ENCODE measurements around the gene PRR7.
A peak's percentile ranks its signal among the peaks of the same experiment; 100 is the strongest.
"Not testable (repeated sequence)": the region's sequence is repeated elsewhere in the genome, so short reads cannot be mapped to it uniquely, and the experiment has no call there.

The PRR7 gene

DNA sequence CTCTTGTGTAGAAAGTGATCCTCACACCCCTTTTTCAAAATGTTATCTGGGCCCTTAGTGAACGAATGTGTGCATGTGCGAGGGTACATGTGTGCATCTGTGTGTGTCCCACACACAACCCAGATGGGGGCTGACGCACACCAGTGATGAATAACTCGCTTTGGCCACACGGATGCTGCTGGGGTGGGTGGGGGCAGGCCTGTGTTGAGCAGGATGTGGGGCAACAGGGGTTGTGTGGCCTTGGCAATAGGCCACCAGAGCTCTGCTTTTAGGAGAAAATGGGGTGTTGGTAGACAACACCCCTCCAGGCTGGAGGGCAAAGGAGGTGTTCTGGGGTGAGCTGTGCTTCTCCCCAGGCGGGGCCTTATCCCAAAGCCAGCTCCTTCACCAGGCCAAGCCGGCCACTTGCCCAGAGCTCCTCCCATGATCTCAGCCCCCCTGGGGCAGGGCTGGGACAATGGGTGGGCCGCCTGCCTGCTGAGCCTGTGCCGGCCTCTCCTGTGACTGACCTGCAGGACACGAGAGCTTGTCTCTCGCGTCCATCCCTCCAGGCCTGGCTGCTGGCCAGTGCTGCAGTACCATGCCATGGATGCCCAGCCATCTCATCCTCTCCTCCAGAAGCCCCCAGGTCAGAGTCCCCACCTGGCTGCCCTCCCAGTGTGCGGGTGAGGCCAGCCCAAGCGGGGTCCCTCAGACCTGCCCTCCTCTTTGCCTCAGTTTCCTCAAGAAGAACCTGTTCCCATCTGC is 25.2 kb downstream of the PRR7 start:
- no peak for DNase-seq

DNA sequence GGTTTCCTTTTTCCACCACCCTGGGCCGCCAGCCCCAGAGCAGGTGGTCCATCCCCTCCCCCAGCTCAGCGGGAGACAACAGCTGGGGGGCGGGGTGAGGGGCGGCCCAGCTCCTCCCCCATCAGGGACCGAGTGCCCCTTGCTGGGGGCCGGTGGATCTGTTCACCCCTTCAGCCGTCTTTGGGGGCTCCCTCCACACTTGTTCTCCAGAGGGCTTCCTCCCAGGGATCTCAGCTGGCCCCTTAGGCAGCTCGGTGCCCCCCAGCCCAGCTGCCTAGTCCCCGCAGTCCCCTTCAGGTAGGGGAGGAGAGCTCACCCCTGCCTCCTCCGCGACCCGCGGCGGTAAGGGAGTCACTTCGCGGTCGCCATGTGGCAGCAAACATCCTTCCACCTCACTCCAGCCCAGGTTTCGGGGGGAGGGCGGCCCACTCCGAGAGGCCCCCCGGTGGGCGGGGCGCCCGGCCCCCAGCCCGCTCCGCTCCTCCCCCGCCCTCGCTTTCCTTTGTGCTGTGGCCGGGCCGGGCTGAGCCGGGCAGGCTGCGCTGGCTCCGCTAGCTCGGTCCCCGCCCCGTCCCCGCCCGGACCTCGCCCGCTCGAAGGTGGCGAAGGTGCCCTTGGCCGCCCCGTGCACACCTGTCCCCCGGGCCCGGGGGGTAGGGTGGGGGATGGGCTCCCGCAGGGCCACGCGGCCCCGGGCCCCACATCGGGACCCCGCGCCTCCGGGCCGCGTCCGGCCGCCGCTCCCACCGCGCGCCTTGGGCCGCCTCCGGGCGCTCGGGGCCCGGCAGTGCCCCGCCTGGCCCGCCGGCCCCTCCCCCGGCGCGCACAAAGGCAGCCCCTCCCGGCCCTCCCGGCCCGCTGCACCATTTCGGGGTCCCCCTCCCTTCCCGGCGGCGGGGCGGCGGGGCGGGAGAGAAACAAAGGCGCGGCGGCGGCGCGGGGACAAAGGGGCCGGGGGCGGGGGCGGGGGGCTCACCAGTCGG is 26.1 kb downstream of the PRR7 start:
- peak; percentile 24 for DNase-seq

DNA sequence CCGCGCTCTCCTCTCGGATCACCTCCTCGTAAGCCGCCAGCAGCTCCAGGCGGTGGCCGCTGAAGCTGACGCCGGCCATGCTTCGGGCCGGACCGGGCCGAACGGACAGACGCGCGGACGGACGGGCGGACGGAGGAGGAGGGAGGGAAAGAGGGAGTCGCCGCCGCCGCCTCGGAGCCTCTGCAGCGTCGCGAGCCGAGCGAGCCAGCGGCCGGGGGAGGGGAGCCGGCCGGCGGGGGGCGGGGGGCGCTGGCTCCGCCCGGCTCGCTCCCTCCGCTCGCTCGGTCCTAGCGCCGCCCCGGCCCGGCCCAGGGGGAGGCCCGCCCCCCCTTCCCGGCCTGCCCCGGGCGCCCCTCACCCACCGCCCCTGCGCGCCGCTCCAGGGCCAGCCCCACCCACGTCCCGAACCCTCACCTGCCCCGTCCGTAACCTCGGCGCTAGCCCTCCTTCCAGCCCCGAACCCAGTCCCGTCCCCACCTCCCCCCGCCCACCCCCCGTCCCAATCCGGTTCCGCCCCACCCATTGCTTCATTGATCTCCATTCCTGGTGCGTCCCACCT is 26.9 kb downstream of the PRR7 start, which contains the start of gene DBN1:
Gene DBN1, minus strand, starts transcription at position 192 of the 559 bp plus-strand sequence. Its CDS starts 113 bp downstream, at position 79.
- DNase-seq, result no peak

DNA sequence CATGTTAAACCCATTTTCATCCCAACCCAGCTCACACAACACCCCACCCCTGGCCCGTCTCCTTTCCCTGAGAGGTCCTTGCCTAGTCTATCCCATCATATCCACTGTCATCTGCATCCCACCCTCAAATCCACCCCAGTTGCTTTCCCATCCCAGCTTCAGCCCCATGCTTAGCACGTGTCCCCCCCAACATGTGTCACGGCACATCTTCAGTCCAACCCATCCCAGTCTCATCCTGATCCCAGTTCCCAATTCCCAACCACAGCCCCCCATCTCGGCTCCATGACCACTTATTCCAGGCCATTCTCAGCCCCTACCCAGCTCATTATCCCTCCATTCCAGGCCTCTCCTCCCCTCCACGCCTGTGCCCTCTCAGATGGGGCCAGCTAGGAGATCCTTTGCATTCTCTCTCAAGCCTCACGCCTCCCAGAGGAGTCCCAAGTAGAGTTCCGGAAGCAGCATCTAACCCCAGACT is 27.4 kb downstream of the PRR7 start:
- DNase-seq, result no peak

DNA sequence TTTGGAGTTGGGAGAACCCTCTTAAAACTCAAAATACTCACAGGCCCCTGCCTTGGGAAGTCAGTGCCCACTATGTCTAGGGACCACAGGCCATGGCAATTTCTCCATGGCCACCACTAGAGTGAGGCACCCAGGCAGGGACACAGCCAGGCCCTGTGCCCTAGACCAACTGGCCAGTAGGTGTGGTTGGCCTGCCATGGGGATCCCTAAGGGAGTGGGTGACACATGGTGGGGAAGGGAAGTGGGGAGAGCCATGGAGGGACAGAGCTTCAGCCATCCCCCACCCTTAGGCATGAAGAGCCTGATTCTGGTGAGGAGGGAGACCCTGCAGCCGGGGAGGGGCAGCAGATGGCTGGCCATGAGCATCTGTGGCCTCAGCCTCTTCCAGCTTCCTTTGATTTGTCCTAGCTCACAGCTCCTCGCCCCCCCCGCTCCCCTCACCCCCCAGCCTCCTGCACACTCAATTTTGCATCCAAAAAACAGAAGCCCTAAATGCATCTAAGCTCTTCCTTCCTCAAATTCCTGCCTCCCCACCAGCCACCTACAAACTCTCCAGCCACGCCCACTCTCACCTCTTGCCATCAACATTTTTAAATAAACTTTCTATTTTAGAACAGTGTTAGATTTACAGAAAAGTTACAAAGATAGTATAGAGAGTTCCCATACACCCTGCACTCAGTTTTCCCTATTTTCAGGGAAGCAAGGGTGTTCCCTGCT is 28.4 kb downstream of the PRR7 start:
- DNase-seq, result no peak

DNA sequence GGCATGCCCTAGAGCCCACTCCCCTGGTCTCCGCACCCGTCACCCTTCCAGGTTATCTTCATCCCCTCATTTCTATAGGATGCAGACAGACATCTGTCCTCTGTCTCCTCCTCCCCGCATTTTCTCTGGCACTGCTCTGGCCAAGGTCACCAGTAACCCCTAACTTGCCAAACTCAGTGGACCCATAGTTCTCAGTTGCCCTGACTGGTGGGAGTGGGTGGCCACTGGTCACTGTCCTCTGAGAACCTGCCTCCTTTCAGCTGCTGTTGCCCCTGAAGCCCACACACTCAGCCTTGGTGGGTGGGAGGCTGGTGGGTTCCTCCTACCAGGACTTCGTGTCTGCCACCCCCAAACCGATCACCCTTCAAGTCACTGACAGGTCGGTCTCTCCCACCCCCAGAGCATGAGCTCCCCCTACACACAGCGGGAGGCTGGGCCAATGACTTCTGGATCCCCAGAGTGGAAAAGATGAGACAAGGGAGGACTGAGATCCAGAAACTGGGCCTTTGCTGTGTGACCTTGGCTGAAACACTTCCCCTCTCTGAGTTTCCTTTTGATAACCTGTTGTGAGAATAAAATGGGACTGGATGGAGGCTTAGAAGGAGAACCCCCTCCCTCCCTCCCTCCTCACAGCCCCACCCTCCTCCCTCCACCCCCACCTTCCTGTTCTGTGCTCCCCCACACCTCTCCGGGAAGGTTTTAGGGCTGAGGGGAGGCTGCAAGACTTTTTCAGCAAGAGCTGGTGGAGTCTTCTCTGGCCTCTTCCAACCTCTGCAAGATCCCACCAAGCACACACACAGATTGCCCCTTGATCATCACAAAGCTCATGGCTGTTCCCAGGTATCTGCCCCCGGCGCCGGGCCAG is 29.2 kb downstream of the PRR7 start:
- DNase-seq, result no peak

DNA sequence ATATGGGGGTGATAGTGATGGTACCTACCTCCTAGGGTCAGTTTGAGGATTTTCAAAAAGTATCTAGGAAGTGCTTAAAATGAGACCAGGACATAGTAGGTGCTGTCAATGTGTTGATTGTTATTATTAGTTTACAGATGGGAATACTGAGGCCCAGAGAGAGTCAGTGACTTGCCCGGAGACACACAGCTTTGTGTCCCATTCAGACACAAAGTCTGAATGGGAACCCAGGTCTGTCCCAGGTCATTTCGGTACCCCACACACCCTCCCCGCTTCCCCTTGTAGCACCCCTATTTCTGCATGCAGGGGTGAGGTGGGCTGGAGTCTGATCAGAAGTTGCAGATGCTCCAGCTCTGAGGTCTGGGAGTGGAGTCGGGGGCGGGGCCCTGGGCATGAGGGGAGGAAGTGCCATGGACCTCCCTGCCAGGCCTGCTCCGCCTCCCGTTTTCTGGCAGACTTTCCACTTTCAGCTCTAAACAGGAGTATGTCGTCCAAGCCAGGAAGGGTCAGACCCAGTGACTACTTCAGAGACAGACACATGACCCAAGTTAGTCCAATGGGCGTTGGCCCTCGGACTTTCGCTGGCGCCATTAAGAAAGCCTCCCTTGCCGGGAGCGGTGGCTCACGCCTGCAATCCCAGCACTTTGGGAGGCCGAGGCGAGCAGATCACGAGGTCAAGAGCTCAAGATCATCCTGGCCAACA is 30.1 kb downstream of the PRR7 start:
- DNase-seq, result no peak

DNA sequence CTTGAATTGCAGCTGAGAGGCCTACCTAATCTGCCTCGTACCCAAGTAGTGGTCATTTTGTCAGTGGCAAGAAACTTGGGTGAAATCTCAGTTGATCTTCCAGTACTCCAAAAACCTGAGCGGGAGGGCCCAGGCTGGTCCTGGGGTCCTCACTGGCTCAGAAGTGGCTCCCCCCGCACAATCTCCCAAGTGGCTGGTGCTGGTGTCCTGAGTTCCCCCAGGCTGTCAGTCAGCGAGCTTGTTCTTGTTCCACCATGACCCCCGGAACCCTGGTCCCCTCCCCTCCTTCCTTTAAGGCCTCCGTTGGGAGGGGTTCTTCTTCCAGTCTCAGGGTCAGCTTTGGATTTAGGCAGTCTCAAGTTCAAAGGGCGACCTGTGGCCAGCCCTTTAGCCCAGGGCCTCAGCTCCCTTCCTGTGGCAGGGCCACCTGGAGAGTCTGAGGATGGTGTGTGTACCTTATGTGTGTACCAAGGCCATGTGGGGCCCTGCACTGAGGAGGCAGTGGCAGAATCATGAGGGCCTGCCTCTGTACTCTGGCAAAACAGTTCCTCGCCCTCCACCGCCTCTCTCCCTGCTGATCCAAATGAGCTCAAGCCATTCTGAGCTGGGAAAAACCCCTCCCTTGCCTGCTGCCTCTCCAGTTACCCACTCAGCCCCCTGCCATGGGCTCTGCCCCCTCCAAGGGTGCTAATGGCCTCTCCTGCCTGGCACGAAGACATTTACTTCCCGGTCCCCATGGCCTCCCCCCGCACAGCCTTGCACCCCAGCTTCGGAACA is 31.3 kb downstream of the PRR7 start:
- DNase-seq, result no peak

DNA sequence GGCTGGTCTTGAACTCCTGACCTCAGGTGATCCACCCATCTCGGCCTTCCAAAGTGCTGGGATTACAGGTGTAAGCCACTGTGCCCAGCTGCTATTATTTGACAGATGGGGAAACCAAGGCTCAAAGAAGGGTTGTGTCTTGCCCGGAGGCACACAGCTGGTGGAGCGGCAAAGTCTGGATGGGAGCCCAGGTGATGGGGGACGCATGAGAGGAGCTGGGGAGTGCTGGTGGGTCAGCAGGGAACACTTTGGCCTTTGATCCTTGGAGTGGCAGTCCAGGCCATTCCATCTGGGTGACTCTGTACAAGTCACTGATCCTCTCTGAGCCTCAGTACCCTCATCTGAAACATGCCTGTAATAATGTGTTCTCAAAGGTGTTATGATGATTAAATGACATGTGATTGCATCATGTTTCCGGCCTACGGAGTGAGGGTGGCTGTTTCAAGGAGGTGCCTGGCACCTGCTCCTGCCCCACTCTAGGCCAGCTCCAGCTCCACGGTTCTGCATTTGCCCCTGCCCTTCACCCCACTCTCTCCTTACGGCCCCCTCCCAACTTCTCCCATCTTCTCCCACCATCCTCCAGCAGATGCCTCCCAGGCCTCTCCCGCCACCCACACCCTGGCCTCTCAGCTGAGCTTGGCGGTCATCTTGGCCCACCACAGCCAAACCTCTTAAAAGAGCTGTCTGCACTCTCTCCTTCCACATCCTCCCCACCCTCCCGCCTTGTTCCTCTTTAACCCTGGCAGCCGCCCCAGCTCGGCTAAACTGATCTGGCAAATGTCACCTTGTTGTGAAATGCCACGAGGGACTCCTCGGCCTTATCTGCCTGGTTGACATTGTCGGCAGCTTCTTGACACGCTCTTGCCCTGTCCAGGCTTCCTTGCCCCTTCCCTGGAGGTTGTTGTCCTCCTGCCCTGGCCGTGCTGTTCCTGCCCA is 32.4 kb downstream of the PRR7 start:
- DNase-seq, result peak; percentile 31

DNA sequence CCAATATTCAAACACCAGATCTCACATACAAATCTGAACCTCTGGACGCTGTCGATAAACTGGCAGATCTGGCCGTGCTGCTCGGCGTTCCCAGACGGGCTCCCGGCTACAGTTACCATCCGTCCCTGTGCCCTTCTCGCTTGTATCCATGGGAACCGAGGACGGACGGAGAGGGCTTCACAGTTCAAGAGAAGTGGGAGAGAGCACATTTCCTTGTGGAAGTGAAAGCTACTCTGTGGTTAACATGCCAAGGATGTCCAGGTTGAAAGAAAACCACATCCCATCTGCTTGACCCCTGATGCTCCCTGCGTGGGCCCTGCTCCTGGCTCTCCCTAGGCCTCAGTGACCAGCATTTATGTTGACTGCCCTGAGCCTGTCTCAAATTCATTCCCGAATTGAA is 33.2 kb downstream of the PRR7 start:
- no peak for DNase-seq

DNA sequence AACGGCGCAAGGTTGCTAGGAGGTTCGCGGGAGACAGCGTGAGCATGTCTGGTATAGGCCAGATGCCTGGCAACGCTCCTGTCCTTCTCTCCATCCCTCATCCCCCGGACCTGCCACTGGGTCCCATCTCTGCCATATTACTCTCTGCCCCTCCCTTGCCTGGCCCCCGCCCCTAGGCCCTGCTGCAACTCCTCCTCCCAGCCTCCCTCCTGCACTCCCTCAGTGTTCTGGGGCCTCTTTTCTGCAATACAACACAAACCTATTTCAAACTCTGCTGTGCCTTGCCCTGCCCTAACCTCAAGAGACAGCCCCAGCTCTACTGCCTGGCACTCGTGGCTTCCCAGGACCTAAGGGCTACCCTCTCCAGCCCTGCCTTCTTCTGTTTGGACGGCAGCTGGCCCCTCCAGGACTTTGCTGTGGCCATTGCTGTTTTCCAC is 35.8 kb downstream of the PRR7 start:
- no peak for DNase-seq

DNA sequence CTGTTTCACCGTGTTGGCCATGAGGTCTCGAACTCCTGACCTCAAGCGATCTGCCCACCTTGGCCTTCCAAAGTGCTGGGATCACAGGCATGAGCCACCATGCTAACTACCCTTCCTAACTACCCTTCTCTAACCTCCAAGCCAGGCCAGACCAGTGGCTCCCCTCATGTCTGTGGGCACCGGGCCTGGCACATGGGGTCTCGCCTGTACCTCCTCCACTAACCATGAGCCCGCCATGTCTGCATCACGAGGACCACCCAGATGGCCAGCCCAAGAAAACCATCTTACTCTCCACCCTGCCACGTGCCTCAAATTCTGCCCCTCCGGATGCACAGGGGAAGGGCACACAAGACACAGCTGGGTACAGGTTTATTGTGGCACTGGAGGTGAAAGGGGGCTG is 36.4 kb downstream of the PRR7 start:
- DNase-seq, result no peak

DNA sequence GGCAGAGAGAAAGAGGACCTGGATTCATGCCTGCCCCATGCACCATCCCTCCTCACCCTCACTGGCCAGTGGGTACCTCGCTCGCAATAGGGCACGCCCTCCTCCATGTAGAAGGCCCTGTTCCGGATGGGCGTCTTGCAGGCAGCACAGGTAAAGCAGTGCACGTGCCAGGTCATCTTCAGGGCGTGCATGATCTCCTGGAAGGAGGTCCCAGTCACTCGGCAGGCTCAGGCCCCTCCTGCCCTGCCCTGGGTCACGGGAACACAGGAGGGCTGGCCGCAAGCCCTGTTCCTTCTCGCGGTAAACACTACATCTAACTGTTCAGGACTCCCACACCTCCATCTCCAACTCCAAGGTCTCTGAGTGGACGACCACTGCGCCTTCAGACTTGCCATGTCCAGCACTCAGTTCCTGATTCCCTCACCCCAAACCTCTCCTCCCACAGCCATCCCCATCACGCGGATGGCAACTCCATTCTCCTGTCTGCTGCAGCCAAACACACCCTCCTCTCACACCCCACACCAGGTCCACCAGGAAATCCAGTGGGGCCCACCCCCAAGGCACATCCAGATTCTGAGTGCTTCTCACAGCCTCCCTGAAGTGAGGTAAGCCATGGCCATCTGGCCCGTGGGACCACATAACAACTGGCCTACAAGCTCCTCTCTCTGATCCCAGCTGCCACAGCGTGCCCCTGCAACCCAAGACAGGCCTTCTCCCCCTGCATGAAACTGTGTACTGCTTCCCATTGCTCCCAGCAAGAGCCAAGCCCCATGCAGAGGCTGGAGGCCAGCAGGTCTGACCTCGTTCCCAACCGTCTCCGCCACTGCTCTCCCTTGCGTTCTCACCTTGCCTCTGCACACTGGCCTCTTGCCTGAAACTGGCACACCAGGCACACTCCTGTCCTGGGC is 37.6 kb downstream of the PRR7 start:
- DNase-seq, result no peak

DNA sequence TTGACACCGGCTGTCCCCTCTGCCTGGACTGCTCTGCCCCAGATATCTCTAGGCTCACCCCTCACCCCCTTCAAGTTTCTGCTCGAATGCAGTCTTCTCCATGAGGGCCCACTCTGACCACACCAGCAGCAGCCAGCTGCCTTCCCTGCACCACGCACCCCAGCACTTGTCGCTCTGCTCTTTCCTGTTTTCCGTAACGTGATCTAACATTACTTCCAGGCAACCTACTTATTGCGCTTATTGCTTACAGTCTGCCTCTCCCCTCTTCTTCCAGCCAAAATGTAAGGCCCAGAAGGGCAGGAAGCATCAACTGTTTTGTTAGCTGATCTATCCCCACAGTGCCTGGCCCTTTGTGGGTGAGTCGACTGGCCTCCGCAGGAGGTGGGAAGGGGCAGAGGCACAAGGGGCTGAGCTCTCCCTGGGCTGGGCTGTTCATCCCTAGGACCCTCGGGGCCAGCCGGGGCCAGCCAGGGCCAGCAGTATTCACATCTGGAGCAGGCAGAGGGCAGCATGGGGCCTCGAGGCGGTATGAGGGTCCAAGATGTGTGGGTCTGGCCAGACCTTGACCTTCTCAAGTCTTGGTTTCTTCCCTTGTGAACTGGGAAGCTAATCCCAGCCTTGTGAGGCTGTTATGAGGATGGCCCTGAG is 38.4 kb downstream of the PRR7 start:
- DNase-seq, result no peak

DNA sequence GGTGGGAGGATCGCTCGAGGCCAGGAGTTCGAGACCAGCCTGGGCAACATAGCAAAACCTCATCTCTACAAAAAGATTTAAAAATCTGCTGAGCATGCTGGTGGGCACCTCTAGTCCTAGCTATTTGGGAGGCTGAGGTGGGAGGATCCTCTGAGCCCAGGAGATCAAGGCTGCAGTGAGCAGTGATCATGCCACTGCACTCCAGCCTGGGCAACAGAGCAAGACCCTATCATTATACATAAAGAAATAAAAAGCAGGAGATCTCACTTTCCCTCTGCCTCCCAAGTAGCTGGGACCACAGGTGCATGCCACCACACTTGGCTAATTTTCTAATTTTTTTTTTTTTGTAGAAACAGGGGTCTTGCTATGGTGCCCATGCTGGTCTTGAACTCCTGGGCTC is 39.1 kb downstream of the PRR7 start:
- DNase-seq, result not testable (repeated sequence)

DNA sequence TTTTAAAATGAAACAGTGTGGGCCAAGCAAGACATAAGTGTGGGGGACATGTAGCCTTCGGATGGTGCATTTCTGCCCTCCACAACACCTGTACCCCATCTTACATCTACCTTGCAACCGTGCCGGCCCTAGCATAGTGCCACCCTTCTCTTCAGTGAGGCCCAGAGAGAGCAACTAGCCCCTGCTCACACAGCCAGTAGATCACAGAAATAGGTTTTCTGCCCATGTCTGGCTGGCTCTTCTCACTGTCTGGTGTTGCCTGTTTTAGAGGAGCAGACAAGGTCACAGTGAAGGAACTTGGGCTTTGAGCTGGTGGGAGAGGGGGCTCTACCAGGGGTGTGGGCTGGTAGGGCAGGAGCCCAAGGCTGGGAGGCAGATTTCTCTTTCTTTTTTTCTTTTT is 39.6 kb downstream of the PRR7 start:
- DNase-seq, result no peak

DNA sequence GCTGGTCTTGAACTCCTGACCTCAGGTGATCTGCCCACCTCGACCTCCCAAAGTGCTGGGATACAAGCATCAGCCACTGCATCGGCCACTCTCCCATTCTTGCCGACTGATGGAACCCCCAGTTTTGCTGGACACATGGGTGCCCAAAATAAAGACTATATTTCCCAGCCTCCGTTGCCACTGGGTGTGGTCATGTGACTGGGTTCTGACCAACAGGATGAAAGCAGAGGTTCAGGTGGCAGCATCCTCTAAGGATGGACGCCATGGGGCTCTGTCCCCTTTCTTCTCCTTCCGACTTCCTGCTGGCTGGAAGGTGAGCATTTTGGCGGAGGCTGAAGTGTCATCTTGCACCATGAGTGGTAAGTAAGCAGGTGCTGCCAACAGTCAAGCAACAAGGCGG is 40.5 kb downstream of the PRR7 start:
- no peak for DNase-seq
